Measurements from ENCODE around the gene C2orf49. TPM values are rescaled to one million over a fixed set of nuclear protein-coding genes. Genes with fewer than 3 reads are reported as not detected.

C2orf49 gene
- total RNA-seq, 2 donors from 2014 or later: 17.5 to 18.4 TPM

GRCh38 chr2:105368759-105369408 is 31.5 kb downstream of the C2orf49 start:
- H3K36me3 ChIP-seq: peaks cover 20% of the 10 kb centered on the region
- no peaks in the 10 kb centered on the region for H3K27me3 ChIP-seq (replicated peaks; ENCODE audit: insufficient read depth)
- DNase-seq (ENCODE audit: low spot score): no peak
- H3K27ac ChIP-seq: no peak overlapping the region
- no peak for TF ChIP-seq CTCF (IDR thresholded peaks at IDR 0.05)
- peaks cover 8 to 14% of the 10 kb centered on the region in 2 donors for H3K4me1 ChIP-seq (ENCODE audit: control insufficient read depth in 1 of 2, low read depth in 2 of 2)
- ATAC-seq (ENCODE audit: insufficient number of reproducible peaks, low FRiP score, low read depth): no peak
- H3K9me3 ChIP-seq: no peaks in the 10 kb centered on the region
- no peak overlapping the region for H3K4me3 ChIP-seq

GRCh38 chr2:105369777-105370690 is 32.7 kb downstream of the C2orf49 start:
- DNase-seq (ENCODE audit: low spot score): peak; percentile 62
- Histone ChIP-seq H3K9me3 (no peaks in the 10 kb centered on the region), H3K36me3 (peaks cover 18% of the 10 kb centered on the region), H3K4me3 (no peak overlapping the region), H3K27ac (no peak overlapping the region), H3K27me3 (replicated peaks; ENCODE audit: insufficient read depth) (no peaks in the 10 kb centered on the region), H3K4me1 (ENCODE audit: control insufficient read depth in 1 of 2, low read depth in 2 of 2) (peaks cover 11 to 24% of the 10 kb centered on the region in 2 donors)
- ATAC-seq (ENCODE audit: insufficient number of reproducible peaks, low FRiP score, low read depth): peak; percentile 75
- TF ChIP-seq CTCF (IDR thresholded peaks at IDR 0.05): peak; percentile 93

- H3K27me3 ChIP-seq (replicated peaks; ENCODE audit: insufficient read depth): no peaks in the 10 kb centered on the region
- DNase-seq (ENCODE audit: low spot score) (no peak), ATAC-seq (ENCODE audit: insufficient number of reproducible peaks, low FRiP score, low read depth) (no peak)
- H3K4me3 ChIP-seq: no peak overlapping the region
- no peak overlapping the region for H3K27ac ChIP-seq
- no peaks in the 10 kb centered on the region for H3K9me3 ChIP-seq
- TF ChIP-seq CTCF (IDR thresholded peaks at IDR 0.05): no peak
- H3K36me3 ChIP-seq: peaks cover 16% of the 10 kb centered on the region
- peaks cover 11 to 33% of the 10 kb centered on the region in 2 donors for H3K4me1 ChIP-seq (ENCODE audit: control insufficient read depth in 1 of 2, low read depth in 2 of 2)
Observed at GRCh38 chr2:105371156-105371555, 33.8 kb downstream of the C2orf49 start.

GRCh38 chr2:105371810-105372209 is 34.5 kb downstream of the C2orf49 start:
- Histone ChIP-seq H3K4me3 (no peak overlapping the region), H3K27ac (no peak overlapping the region), H3K4me1 (ENCODE audit: control insufficient read depth in 1 of 2, low read depth in 2 of 2) (peaks cover 11 to 33% of the 10 kb centered on the region in 2 donors), H3K36me3 (peaks cover 13% of the 10 kb centered on the region), H3K9me3 (no peaks in the 10 kb centered on the region), H3K27me3 (replicated peaks; ENCODE audit: insufficient read depth) (no peaks in the 10 kb centered on the region)
- no peak for TF ChIP-seq CTCF (IDR thresholded peaks at IDR 0.05)
- DNase-seq (ENCODE audit: low spot score) (no peak), ATAC-seq (ENCODE audit: insufficient number of reproducible peaks, low FRiP score, low read depth) (no peak)

- Histone ChIP-seq H3K9me3 (no peaks in the 10 kb centered on the region), H3K36me3 (peaks cover 7% of the 10 kb centered on the region), H3K27me3 (replicated peaks; ENCODE audit: insufficient read depth) (no peaks in the 10 kb centered on the region), H3K4me1 (ENCODE audit: control insufficient read depth in 1 of 2, low read depth in 2 of 2) (peaks cover 11 to 33% of the 10 kb centered on the region in 2 donors), H3K27ac (peak overlapping the region in 1 of 2 donors; percentile 12), H3K4me3 (no peak overlapping the region)
- TF ChIP-seq CTCF (IDR thresholded peaks at IDR 0.05): no peak
- ATAC-seq (ENCODE audit: insufficient number of reproducible peaks, low FRiP score, low read depth): no peak
- no peak for DNase-seq (ENCODE audit: low spot score)
Observed at GRCh38 chr2:105373344-105373781, 36.0 kb downstream of the C2orf49 start.

Data from thoracic aorta (tissue), 2 donors.